Naive thymus-derived CD4-positive, alpha-beta T cell (primary cell): ENCODE measurements around the gene TGFBR2. TPM values are rescaled to one million over a fixed set of nuclear protein-coding genes. Genes with fewer than 3 reads are reported as not detected.
A peak's percentile ranks its signal among the peaks of the same experiment; 100 is the strongest.
"Not testable (repeated sequence)": the region's sequence is repeated elsewhere in the genome, so short reads cannot be mapped to it uniquely, and the experiment has no call there.

Experiments
- ATAC-seq: fragments of 150-1000 bp; cut with Tn5 transposase; 2 replicates; pipeline ENCODE4 v1.10.0; 2021; ENCODE audit warnings: mild to moderate bottlenecking, moderate library complexity
- CTCF ChIA-PET: fragments of 350-600 bp; sonication (Branson Sonifier 250); formaldehyde crosslinking; loops from one replicate; lab custom pipeline; 2021; ENCODE audit warnings: antibody characterized with exemption; lab: Charles Lee
- POLR2A ChIA-PET: fragments of 350-600 bp; sonication (Branson Sonifier 250); formaldehyde crosslinking; loops from one replicate; lab custom pipeline; 2021; ENCODE audit warnings: antibody characterized with exemption, inconsistent platforms; lab: Charles Lee
- DNase-seq, 9 donors: peaks; one replicate each; pipeline versions ENCODE4 v3.0.0 to v3.0.0-alpha.2; 2020 to 2022; ENCODE audit warnings: mixed read lengths in 1 of 9
- H3K27ac ChIP-seq: one replicate; pipeline ENCODE4 v1.7.0; 2013; ENCODE audit warnings: mild to moderate bottlenecking, low read depth, low read length, moderate library complexity
- H3K27me3 ChIP-seq, 2 donors: one replicate each; pipeline ENCODE4 v1.7.0; 2013; ENCODE audit warnings: low read length in 2 of 2, mild to moderate bottlenecking in 2 of 2, moderate library complexity in 2 of 2; ENCODE audit not compliant: control insufficient read depth in 2 of 2, insufficient read depth in 2 of 2
- H3K36me3 ChIP-seq, 3 experiments: 1 replicate in 2 of 3; 2 replicates in 1 of 3; pipeline ENCODE4 v1.7.0; 2013; ENCODE audit warnings: low read length in 3 of 3, mild to moderate bottlenecking in 3 of 3, moderate library complexity in 1 of 3; ENCODE audit not compliant: insufficient read depth in 3 of 3, control insufficient read depth in 2 of 3
- H3K4me1 ChIP-seq, 2 donors: one replicate each; pipeline ENCODE4 v1.7.0; 2013; ENCODE audit warnings: low read length in 2 of 2, mild to moderate bottlenecking in 2 of 2, moderate library complexity in 1 of 2; ENCODE audit not compliant: control insufficient read depth in 2 of 2, insufficient read depth in 2 of 2
- H3K4me3 ChIP-seq: 2 replicates; pipeline ENCODE4 v1.7.0; 2013; ENCODE audit warnings: mild to moderate bottlenecking, low read length
- H3K9me3 ChIP-seq, 3 experiments: 1 replicate in 2 of 3; 2 replicates in 1 of 3; pipeline ENCODE4 v1.7.0; 2013; ENCODE audit warnings: low read length in 3 of 3; ENCODE audit not compliant: control insufficient read depth in 2 of 3
- H3K27ac Mint-ChIP-seq, 9 donors: one replicate each; pipeline ENCODE4 v1.8.0; 2020 to 2022; ENCODE audit warnings: mixed read lengths in 9 of 9, mild to moderate bottlenecking in 8 of 9, moderate library complexity in 5 of 9, inconsistent platforms in 2 of 9
- H3K27me3 Mint-ChIP-seq, 5 donors: one replicate each; pipeline ENCODE4 v1.8.0; 2021 to 2022; ENCODE audit warnings: mixed read lengths in 5 of 5, mild to moderate bottlenecking in 1 of 5
- H3K36me3 Mint-ChIP-seq, 5 donors: one replicate each; pipeline ENCODE4 v1.8.0; 2020 to 2022; ENCODE audit warnings: mixed read lengths in 5 of 5, mild to moderate bottlenecking in 3 of 5, inconsistent platforms in 1 of 5
- H3K4me1 Mint-ChIP-seq, 7 donors: one replicate each; pipeline ENCODE4 v1.8.0; 2020 to 2022; ENCODE audit warnings: mixed read lengths in 7 of 7, mild to moderate bottlenecking in 3 of 7, inconsistent platforms in 1 of 7
- H3K4me3 Mint-ChIP-seq, 10 donors: one replicate each; pipeline ENCODE4 v1.8.0; 2020 to 2022; ENCODE audit warnings: mild to moderate bottlenecking in 10 of 10, mixed read lengths in 10 of 10, moderate library complexity in 6 of 10, inconsistent platforms in 2 of 10
- H3K9me3 Mint-ChIP-seq, 11 donors: one replicate each; pipeline ENCODE4 v1.8.0; 2020 to 2022; ENCODE audit warnings: mixed read lengths in 11 of 11, mild to moderate bottlenecking in 4 of 11, inconsistent platforms in 1 of 11, moderate library complexity in 1 of 11
- intact Hi-C, 2 donors: fragments of 100-400 bp; cut with micrococcal nuclease; formaldehyde crosslinking; loops; one replicate each; pipeline ENCODE4 v1.15.1; 2023
- polyA plus RNA-seq, 2 donors: library from polyadenylated mRNA; unstranded; fragments of 300-500 nt; fragmentation: Illumina TruSeq; gene quantifications; one replicate each; pipeline ENCODE4 v1.2.3, GENCODE V29; 2021
- total RNA-seq, 6 experiments: library from RNA in 5 of 6; stranded (reverse) in 5 of 6; gene quantifications; 1 replicate in 5 of 6; 2 replicates in 1 of 6; pipeline ENCODE4 v1.2.3 and lab custom pipeline; 2021 to 2026

TGFBR2 gene
- total and polyA plus RNA-seq, 7 experiments from 2014 or later: 63.0 to 263 (median 155) TPM

- ATAC-seq: no peak
- intact Hi-C loops: loop anchor here in 1 of 2 donors (10.0 kb wide), 1 partner anchor 398 kb away; no protein-coding TSS in a partner anchor
- CTCF ChIA-PET: interaction anchor here (0.7 kb wide), 1 partner anchor 511 kb away, joined by 3 read pairs; no protein-coding TSS in a partner anchor
Observed at GRCh38 chr3:30622790-30623189, 16.4 kb downstream of the TGFBR2 start.

DNA sequence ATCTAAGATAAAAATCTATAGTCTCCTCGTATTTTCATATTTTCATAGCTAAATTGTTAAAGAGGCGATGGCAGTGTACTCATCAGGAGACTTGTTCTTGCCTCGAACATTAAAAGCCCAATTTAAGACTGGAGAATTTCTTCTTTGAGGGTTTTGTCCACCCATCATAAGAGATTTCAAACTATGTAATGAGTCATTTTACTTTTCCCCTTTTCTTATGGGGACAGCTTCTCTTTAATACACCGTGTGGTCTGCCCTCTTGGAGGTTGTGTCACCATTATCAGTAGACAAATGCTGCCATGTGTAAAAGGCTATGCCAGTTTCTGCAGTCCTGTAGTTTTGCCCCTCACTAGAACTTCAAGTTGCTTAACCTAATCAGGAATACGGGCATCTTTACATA is 16.9 kb downstream of the TGFBR2 start:
- H3K9me3 Mint-ChIP-seq: peaks cover 0 to 4% (median 0%) of the 10 kb centered on the region in 11 donors
- peak overlapping the region; percentile 45 for H3K27ac ChIP-seq

More at GRCh38 chr3:30622790-30623189, 16.4 kb downstream of the TGFBR2 start:
- peak overlapping the region; percentile 14 for H3K4me3 ChIP-seq
- H3K27ac ChIP-seq: peak overlapping the region; percentile 45
- Mint-ChIP-seq H3K4me1 (peaks cover 71 to 100% (median 96%) of the 10 kb centered on the region in 7 donors), H3K36me3 (peaks cover 22 to 61% (median 54%) of the 10 kb centered on the region in 5 donors), H3K9me3 (peaks cover 0 to 4% (median 0%) of the 10 kb centered on the region in 11 donors), H3K27me3 (no peaks in the 10 kb centered on the region), H3K27ac (peak overlapping the region; percentile 82 to 98 (median 94)), H3K4me3 (peak overlapping the region; percentile 29 to 100 (median 76))
- peaks cover 74 to 98% of the 10 kb centered on the region in 2 donors for H3K4me1 ChIP-seq
- peaks cover 0 to 11% (median 0%) of the 10 kb centered on the region in 3 experiments for H3K36me3 ChIP-seq
- DNase-seq: peak in 1 of 9 donors; percentile 3
- no peaks in the 10 kb centered on the region for H3K27me3 ChIP-seq
- POLR2A ChIA-PET: interaction anchor here (0.9 to 27.4 kb wide), 6 partner anchors 13 to 132 kb away, joined by 3 to 853 read pairs (median 4); partner anchors contain the start of gene TGFBR2
- H3K9me3 ChIP-seq: no peaks in the 10 kb centered on the region

DNA sequence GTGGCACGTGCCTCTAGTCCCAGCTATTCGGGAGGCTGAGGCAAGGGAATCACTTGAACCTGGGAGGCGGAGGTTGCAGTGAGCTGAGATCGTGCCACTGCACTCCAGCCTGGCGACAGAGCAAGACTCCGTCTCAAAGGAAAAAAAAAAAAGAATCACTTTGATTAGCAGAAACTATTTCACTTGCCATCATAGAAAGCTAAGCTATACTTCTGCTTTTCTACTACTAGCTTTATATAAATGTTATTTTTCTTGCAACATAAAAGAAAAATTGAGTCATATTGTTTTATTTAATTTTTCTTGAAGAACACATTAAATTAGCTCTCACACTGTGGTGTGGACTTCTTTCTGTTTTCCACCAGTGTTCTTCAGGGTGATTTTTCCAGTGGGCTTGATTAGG is 18.1 kb downstream of the TGFBR2 start:
- H3K9me3 ChIP-seq, H3K27me3 ChIP-seq, DNase-seq, H3K27me3 Mint-ChIP-seq, ATAC-seq, H3K4me3 ChIP-seq, H3K9me3 Mint-ChIP-seq: not testable (repeated sequence)
- H3K4me1 Mint-ChIP-seq: peaks cover 70 to 100% (median 96%) of the 10 kb centered on the region in 7 donors
- H3K36me3 Mint-ChIP-seq: peaks cover 18 to 55% (median 47%) of the 10 kb centered on the region in 5 donors
- H3K4me3 Mint-ChIP-seq: peak overlapping the region; percentile 34 to 100 (median 76)
- ChIA-PET CTCF (interaction anchor here (0.6 to 1.7 kb wide), 3 partner anchors 13 to 30 kb away, joined by 3 to 5 read pairs (median 5); no protein-coding TSS in a partner anchor), POLR2A (interaction anchor here (0.6 to 27.4 kb wide), 7 partner anchors 8 to 40 kb away, joined by 3 to 853 read pairs (median 6); partner anchors contain the start of gene TGFBR2)
- peak overlapping the region; percentile 83 to 98 (median 94) for H3K27ac Mint-ChIP-seq
- peaks cover 74 to 98% of the 10 kb centered on the region in 2 donors for H3K4me1 ChIP-seq
- peaks cover 0 to 11% (median 0%) of the 10 kb centered on the region in 3 experiments for H3K36me3 ChIP-seq
- peak overlapping the region; percentile 50 for H3K27ac ChIP-seq
- intact Hi-C loops: loop anchor here in 1 of 2 donors (10.0 kb wide), 1 partner anchor 400 kb away; no protein-coding TSS in a partner anchor

More for the DNA sequence above, 16.9 kb downstream of the TGFBR2 start:
- Histone ChIP-seq H3K9me3 (no peaks in the 10 kb centered on the region), H3K36me3 (peaks cover 0 to 11% (median 0%) of the 10 kb centered on the region in 3 experiments), H3K4me3 (peak overlapping the region; percentile 14), H3K4me1 (peaks cover 74 to 98% of the 10 kb centered on the region in 2 donors), H3K27me3 (no peaks in the 10 kb centered on the region)
- DNase-seq (peak in 1 of 9 donors; percentile 7), ATAC-seq (no peak)
- H3K27me3 Mint-ChIP-seq: no peaks in the 10 kb centered on the region
- intact Hi-C loops: loop anchor here in 1 of 2 donors (10.0 kb wide), 1 partner anchor 399 kb away; no protein-coding TSS in a partner anchor
- peak overlapping the region; percentile 61 to 100 (median 78) for H3K4me3 Mint-ChIP-seq
- ChIA-PET CTCF (interaction anchor here (0.7 kb wide), 1 partner anchor 512 kb away, joined by 3 read pairs; no protein-coding TSS in a partner anchor), POLR2A (interaction anchor here (0.9 to 27.4 kb wide), 5 partner anchors 14 to 131 kb away, joined by 3 to 853 read pairs (median 4); partner anchors contain the start of gene TGFBR2)
- peaks cover 70 to 100% (median 96%) of the 10 kb centered on the region in 7 donors for H3K4me1 Mint-ChIP-seq
- peak overlapping the region; percentile 83 to 98 (median 94) for H3K27ac Mint-ChIP-seq
- H3K36me3 Mint-ChIP-seq: peaks cover 22 to 59% (median 53%) of the 10 kb centered on the region in 5 donors

DNA sequence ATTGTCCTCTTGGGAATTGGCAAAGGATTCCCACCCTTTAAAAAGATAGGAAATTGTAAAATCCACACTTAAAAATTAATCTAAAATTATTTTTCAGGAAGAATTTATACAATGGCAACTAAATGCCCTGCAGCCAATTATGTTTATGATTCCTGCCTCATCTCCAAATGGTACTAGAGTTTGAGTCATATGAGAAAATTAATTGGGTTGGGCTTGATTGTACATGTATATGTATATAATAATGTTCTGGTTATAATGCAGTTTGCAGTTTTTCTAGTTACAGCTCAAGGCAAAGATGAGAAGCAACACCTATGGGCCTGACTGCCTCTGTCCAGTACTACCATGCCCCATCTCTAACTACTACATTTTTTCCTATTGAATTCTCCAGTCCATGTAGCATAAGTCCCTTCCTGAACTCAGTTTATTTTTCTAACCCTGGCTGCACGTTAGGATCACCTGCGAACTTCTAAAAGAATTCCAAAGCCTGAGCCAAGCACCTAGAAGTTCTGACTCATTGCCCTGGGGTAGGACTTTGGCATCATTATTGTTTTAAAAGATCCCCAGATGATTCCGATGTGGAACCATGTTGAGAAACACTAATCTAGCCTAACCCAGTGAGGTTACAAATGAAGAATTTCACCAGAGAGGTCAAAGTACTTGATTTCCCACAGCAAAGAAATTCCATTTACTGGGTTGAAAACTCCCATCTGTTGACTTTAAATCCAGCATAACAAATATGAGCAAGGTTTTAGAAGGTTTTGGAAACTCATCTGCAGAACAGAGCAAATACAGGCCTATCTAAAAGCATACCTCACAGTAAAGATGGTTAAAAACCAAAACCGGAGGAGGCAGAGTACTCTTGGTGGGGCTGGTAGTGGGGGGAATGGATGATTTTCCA is 19.4 kb downstream of the TGFBR2 start:
- no peak overlapping the region for H3K4me3 ChIP-seq
- Mint-ChIP-seq H3K4me3 (peak overlapping the region; percentile 32 to 88 (median 61)), H3K36me3 (peaks cover 14 to 51% (median 41%) of the 10 kb centered on the region in 5 donors), H3K4me1 (peaks cover 67 to 100% (median 96%) of the 10 kb centered on the region in 7 donors), H3K27ac (peak overlapping the region; percentile 84 to 98 (median 96)), H3K9me3 (peaks cover 0 to 4% (median 0%) of the 10 kb centered on the region in 11 donors), H3K27me3 (no peaks in the 10 kb centered on the region)
- no peaks in the 10 kb centered on the region for H3K9me3 ChIP-seq
- POLR2A ChIA-PET: interaction anchor here (1.3 to 27.4 kb wide), 5 partner anchors 9 to 39 kb away, joined by 4 to 853 read pairs (median 17); partner anchors contain the start of gene TGFBR2
- peaks cover 76 to 99% of the 10 kb centered on the region in 2 donors for H3K4me1 ChIP-seq
- H3K27ac ChIP-seq: peak overlapping the region; percentile 68
- no peak for ATAC-seq
- H3K36me3 ChIP-seq: peaks cover 0 to 11% (median 0%) of the 10 kb centered on the region in 3 experiments
- H3K27me3 ChIP-seq: no peaks in the 10 kb centered on the region
- no peak for DNase-seq
- intact Hi-C loops: loop anchor here (1.0 to 10.0 kb wide), 3 partner anchors 8 to 513 kb away; no protein-coding TSS in a partner anchor
- CTCF ChIA-PET: interaction anchor here (0.8 to 1.7 kb wide), 3 partner anchors 14 to 307 kb away, joined by 3 to 5 read pairs (median 3); no protein-coding TSS in a partner anchor

GRCh38 chr3:30626443-30627180 is 20.2 kb downstream of the TGFBR2 start:
- Mint-ChIP-seq H3K27ac (peak overlapping the region; percentile 84 to 98 (median 96)), H3K9me3 (peaks cover 0 to 4% (median 0%) of the 10 kb centered on the region in 11 donors), H3K4me3 (peak overlapping the region; percentile 15 to 88 (median 61)), H3K36me3 (peaks cover 14 to 48% (median 39%) of the 10 kb centered on the region in 5 donors), H3K27me3 (no peaks in the 10 kb centered on the region), H3K4me1 (peaks cover 67 to 100% (median 93%) of the 10 kb centered on the region in 7 donors)
- H3K4me1 ChIP-seq: peaks cover 76 to 97% of the 10 kb centered on the region in 2 donors
- ATAC-seq: no peak
- H3K27me3 ChIP-seq: no peaks in the 10 kb centered on the region
- ChIA-PET CTCF (no interaction called here), POLR2A (interaction anchor here (3.3 to 27.4 kb wide), 3 partner anchors 15 to 19 kb away, joined by 17 to 853 read pairs (median 26); partner anchors contain the start of gene TGFBR2)
- no peak for DNase-seq
- no peak overlapping the region for H3K4me3 ChIP-seq
- H3K27ac ChIP-seq: peak overlapping the region; percentile 68
- intact Hi-C loops: loop anchor here in 1 of 2 donors (5.0 to 10.0 kb wide), 2 partner anchors 402 to 514 kb away; no protein-coding TSS in a partner anchor
- peaks cover 0 to 11% (median 0%) of the 10 kb centered on the region in 3 experiments for H3K36me3 ChIP-seq
- H3K9me3 ChIP-seq: no peaks in the 10 kb centered on the region
